ENCODE measurements around the gene MYO9A.

The MYO9A gene

GRCh38 chr15:71830981-71831380, 287.0 kb downstream of the MYO9A start:
- DNase-seq = no peak

GRCh38 chr15:71826196-71826595, 291.8 kb downstream of the MYO9A start:
- no peak for DNase-seq

GRCh38 chr15:71825021-71825730, 292.8 kb downstream of the MYO9A start:
- no peak for DNase-seq

- DNase-seq = no peak
These were observed 294.1 kb downstream of the MYO9A start for GRCh38 chr15:71823801-71824200.

GRCh38 chr15:71822890-71823630, 294.9 kb downstream of the MYO9A start:
- no peak for DNase-seq

GRCh38 chr15:71821547-71822129, 296.3 kb downstream of the MYO9A start:
- no peak for DNase-seq

GRCh38 chr15:71820127-71820526, 297.8 kb downstream of the MYO9A start:
- DNase-seq = no peak

- DNase-seq = no peak
These were observed 300.6 kb downstream of the MYO9A start for GRCh38 chr15:71817351-71817750.

GRCh38 chr15:71815301-71815700, 302.6 kb downstream of the MYO9A start:
- DNase-seq = no peak

- no peak for DNase-seq
These were observed 304.1 kb downstream of the MYO9A start for GRCh38 chr15:71813723-71814470.

GRCh38 chr15:71812966-71813722, 304.8 kb downstream of the MYO9A start:
- DNase-seq = no peak

- DNase-seq = no peak
These were observed 305.9 kb downstream of the MYO9A start for GRCh38 chr15:71811752-71812735.

GRCh38 chr15:71811036-71811736, 306.8 kb downstream of the MYO9A start:
- DNase-seq = no peak

- DNase-seq = peak; percentile 33
These were observed 307.5 kb downstream of the MYO9A start, which contains the start of gene NR2E3 for GRCh38 chr15:71810256-71811035. Gene NR2E3, plus strand, starts transcription at chr15:71810554. Its CDS starts 190 bp downstream, at chr15:71810744.

GRCh38 chr15:71809346-71809745, 308.6 kb downstream of the MYO9A start:
- no peak for DNase-seq

GRCh38 chr15:71808311-71809020, 309.5 kb downstream of the MYO9A start:
- no peak for DNase-seq

- no peak for DNase-seq
These were observed 310.3 kb downstream of the MYO9A start for GRCh38 chr15:71807691-71808091.

- no peak for DNase-seq
These were observed 310.8 kb downstream of the MYO9A start for GRCh38 chr15:71807125-71807629.

GRCh38 chr15:71806452-71806931, 311.5 kb downstream of the MYO9A start:
- no peak for DNase-seq

Measured in DMS53 (cell line).